NCI-H748 treated with DMSO at 0.1 percent for 48 hours (cell line): ENCODE data around the gene C22orf31.

ENCODE experiments used
- DNase-seq: peaks from one replicate; lab custom pipeline; 2025; lab: John Stamatoyannopoulos, UW

The C22orf31 gene

GRCh38 chr22:29029202-29030000, 32.2 kb downstream of the C22orf31 start:
- DNase-seq: no peak

GRCh38 chr22:29028468-29028867, 33.2 kb downstream of the C22orf31 start:
- no peak for DNase-seq

GRCh38 chr22:29026579-29026978, 35.1 kb downstream of the C22orf31 start:
- no peak for DNase-seq

- no peak for DNase-seq
Observed at GRCh38 chr22:29023172-29023796, 38.3 kb downstream of the C22orf31 start.

- DNase-seq: no peak
Observed at GRCh38 chr22:29022101-29022817, 39.4 kb downstream of the C22orf31 start.

GRCh38 chr22:29018293-29019189, 43.1 kb downstream of the C22orf31 start:
- no peak for DNase-seq

- no peak for DNase-seq
Observed at GRCh38 chr22:29016067-29016938, 45.3 kb downstream of the C22orf31 start.

GRCh38 chr22:29014773-29015172, 46.9 kb downstream of the C22orf31 start:
- DNase-seq: no peak

GRCh38 chr22:29014293-29014692, 47.3 kb downstream of the C22orf31 start:
- DNase-seq: no peak

- DNase-seq: no peak
Observed at GRCh38 chr22:29012952-29013351, 48.7 kb downstream of the C22orf31 start.

- DNase-seq: no peak
Observed at GRCh38 chr22:29012101-29012433, 49.6 kb downstream of the C22orf31 start.

- no peak for DNase-seq
Observed at GRCh38 chr22:29011240-29012100, 50.2 kb downstream of the C22orf31 start.

GRCh38 chr22:29009148-29009547, 52.5 kb downstream of the C22orf31 start:
- no peak for DNase-seq
